HG03520 (cell line): ENCODE data around the gene NEO1.

Experiments
- ATAC-seq: cut with Tn5 transposase; IDR thresholded peaks from one replicate; pipeline ENCODE4 v1.9.1; 2021; ENCODE audit warnings: mild to moderate bottlenecking, moderate library complexity; ENCODE audit not compliant: unreplicated experiment

Gene NEO1, protein sequence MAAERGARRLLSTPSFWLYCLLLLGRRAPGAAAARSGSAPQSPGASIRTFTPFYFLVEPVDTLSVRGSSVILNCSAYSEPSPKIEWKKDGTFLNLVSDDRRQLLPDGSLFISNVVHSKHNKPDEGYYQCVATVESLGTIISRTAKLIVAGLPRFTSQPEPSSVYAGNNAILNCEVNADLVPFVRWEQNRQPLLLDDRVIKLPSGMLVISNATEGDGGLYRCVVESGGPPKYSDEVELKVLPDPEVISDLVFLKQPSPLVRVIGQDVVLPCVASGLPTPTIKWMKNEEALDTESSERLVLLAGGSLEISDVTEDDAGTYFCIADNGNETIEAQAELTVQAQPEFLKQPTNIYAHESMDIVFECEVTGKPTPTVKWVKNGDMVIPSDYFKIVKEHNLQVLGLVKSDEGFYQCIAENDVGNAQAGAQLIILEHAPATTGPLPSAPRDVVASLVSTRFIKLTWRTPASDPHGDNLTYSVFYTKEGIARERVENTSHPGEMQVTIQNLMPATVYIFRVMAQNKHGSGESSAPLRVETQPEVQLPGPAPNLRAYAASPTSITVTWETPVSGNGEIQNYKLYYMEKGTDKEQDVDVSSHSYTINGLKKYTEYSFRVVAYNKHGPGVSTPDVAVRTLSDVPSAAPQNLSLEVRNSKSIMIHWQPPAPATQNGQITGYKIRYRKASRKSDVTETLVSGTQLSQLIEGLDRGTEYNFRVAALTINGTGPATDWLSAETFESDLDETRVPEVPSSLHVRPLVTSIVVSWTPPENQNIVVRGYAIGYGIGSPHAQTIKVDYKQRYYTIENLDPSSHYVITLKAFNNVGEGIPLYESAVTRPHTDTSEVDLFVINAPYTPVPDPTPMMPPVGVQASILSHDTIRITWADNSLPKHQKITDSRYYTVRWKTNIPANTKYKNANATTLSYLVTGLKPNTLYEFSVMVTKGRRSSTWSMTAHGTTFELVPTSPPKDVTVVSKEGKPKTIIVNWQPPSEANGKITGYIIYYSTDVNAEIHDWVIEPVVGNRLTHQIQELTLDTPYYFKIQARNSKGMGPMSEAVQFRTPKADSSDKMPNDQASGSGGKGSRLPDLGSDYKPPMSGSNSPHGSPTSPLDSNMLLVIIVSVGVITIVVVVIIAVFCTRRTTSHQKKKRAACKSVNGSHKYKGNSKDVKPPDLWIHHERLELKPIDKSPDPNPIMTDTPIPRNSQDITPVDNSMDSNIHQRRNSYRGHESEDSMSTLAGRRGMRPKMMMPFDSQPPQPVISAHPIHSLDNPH (N-terminal part only)

GRCh38 chr15:73051807-73052652, at the start of gene NEO1:
Gene NEO1 (plus strand): TSS chr15:73052463. CDS start chr15:73052676, 213 bp downstream.
- ATAC-seq, result peak; percentile 52

- ATAC-seq, result no peak
Measured at GRCh38 chr15:73004462-73004861, 47.8 kb upstream of the NEO1 start.

GRCh38 chr15:73005032-73005431, 47.2 kb upstream of the NEO1 start:
- ATAC-seq, result no peak

DNA sequence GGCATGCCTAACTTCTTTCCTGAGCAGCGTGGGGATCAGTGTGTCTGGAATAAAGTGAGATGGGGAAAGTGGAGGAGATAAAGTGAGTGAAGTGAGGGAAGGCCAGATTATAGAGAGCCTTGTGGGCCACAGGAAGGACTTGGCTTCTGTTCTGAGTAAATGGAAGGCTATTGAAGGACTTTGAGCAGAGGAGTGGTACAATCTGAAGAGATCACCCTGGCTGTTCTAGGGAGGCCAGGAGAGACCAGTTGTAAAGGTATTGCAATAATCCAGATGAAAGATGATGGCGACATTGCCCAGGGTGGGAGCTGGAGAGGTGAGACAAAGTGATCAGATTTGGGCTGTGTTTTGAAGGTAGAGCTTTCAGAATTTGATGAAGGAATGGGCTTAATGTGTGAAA, 46.8 kb upstream of the NEO1 start:
- no peak for ATAC-seq

DNA sequence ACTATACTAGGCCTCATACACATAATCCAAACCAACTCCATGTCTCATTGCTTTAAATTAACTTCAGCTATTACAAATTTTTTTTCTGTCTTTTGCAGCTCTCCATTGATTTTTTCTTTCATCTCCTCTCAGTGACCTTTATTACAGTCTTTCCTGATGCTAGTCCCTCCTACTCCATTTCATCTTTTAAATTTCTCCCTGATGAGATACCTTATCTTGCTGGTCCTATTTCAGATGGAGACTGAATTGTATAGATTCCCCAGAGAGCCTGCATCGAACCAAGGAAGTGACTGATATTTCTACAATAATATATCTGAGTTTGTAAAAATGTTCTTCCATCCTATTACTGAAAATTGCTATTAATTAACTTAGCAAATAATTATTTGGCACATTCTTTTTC, 45.7 kb upstream of the NEO1 start:
- ATAC-seq, result no peak

DNA sequence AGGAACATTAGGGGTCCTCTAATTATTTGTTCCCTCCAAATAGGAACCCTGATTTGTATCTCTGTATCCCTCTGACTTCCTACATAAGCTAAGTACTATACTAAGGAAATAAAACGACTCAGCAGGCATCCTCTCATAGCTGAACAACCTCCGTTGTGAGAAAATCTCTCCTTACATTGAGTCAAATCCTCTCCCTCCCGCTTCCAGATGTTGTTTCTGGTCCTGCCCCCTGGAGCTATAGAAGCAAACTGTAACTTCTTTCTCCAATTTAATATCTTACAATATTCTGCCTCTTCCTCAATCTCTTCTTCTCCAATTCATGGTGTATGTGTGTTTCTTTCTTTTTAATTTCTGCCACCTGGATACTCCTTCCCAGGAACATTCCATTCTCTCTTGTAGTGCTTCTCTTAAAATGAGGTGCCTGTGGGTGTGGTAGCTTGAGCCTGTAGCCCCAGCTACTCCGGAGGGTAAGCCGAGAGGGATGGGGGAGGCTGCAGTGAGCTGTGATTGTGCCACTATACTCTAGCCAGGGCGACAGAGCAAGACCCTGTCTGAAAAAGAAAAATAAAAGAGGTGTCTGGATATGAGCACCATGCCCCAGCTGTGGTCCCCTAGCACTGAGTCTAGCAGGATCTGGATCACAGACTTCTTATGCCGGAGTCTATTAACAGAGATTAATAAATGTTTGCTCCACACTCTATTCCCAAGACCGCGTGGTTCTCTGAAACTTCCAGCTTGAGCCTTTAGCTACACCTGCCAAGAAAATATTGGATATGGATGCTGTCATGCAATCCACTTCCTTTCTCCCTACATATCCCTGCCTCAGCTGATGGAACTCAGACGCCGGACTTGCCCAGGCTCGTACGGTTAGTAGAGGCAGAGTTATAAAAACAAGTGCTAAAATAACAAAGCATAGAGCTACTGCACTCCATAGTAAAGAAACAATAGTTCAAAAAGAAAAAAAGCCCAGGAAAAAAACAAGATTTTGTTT, 42.9 kb upstream of the NEO1 start:
- ATAC-seq, result no peak

DNA sequence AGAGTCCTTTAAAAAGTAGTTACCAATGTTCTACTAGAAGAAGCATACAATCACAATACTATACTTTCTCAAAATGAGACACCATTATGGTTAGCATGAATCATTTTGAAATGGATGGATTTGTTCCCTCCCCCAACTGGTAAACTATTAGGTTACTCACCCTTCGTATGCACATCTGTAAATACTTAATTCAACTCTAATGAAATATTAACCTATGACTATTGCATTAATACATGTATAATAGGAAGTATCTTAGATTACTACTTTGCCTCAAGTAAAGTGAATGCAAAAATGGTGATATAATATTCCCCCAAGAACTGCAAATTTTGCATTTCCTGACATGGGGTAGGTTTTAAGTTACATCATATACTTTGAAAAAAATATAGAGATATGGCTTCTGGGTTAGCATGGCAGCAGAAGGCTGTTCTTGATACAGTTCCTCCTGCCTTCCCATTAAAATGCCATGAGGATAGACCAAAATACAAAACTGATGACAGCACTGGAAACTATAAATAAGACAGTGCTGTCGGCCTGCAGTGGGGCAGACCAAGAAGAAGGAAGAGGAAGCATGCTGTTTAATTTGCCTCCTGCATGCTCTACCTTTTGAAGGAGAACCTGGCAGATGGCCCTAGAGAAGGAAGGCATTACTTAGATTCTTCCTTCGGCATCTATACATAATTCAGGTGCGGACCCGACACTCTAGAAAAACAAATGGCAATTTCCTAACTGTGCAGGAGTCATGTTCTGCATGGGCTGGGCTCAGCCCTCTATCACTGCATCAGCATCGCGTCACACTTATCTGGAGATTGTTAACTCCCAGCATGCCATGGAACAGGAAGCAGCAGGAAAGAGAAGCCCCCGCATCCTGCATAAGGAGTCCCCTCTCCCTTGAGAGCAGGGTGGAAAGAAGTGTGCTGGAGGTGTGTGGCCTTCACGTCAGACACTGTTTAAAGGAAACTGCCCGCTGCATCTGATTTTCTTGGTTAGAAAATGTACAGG, 41.8 kb upstream of the NEO1 start:
- no peak for ATAC-seq

DNA sequence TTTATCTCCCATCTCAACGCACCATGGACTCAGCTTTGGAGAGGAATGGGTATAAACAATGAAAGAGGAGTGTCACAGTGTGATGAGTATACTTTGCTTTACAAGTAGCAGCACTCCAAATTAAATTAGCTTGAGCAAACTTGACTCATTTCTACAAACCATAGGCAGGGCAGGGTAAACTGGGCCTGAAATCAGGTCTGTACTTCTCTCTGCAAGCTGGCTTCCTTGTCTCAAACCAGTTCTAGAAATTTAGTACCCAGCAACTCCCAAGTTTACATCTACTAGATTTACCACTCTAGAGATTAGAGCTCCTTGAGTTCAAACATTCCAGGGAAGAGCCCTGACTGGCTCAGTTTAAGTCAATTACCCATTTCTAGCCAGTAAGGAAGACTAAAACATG, 37.4 kb upstream of the NEO1 start:
- ATAC-seq, result no peak

DNA sequence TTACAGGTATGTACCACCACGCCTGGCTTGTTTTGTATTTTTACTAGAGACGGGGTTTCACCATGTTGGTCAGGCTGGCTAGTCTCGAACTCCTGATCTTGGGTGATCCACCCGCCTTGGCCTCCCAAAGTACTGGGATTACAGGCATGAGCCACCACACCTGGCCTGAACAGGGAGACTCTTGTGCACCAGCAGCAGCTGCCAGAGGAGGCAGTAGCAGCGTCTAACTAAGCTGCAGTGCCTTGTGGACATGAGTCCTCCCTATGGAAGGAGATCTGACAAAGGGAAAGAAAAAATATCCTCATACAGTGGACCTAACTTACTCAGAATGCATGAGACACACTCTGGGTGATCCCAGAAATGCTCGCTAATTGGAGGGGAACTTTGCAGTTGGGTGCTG, 36.8 kb upstream of the NEO1 start:
- ATAC-seq, result no peak

- no peak for ATAC-seq
Measured at GRCh38 chr15:73017987-73018386, 34.3 kb upstream of the NEO1 start.

- ATAC-seq, result no peak
Measured at GRCh38 chr15:73019154-73019553, 33.1 kb upstream of the NEO1 start.

DNA sequence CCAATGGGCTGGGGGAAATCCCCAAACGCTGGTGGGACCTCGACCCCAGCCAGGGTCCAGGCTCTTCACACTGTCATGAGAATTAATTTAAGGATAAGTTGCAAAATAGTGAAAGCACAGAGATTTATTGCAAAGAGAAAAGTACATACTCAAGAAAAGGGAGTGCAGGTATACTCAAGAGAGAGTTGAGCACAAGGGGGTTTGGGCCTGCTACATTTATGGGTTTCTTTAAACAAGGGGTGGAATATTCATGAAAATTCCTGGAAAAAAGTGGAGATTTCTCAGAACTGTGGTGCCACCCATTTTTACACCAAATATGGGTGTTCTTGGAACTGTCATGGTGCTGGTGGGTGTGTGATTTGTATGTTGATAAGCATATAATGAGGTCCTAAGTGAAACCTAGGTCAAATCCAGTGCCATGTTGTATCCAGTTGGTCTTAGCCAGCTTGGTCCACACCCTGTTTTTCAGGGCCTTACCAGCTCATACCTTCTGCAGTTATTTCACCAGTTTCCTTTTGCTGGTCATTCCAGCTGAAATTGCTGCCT, 32.6 kb upstream of the NEO1 start:
- ATAC-seq, result no peak

DNA sequence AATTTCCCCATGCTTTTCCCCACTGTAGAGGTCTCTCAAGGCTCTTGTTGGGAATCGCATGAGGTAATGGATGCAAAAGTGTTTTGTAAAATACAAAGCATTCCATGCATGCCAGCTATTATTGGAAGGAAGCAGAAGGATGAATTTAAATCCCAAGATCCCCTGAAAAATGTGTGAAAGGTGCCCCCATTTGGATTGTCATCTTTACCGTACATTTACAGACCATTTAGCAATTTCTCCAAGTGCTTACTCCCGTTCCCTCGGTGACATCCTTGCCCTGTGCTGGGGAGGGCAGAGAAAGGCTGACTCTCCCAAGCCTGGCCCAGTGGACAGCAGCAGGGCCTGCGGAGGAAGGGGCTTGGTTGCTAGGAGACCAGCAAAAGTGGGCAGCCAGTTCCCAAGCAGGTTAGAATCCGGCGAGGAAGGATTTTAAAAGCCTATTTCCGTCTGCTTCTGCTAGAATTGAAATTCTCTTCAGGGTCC, 31.1 kb upstream of the NEO1 start:
- ATAC-seq, result no peak

DNA sequence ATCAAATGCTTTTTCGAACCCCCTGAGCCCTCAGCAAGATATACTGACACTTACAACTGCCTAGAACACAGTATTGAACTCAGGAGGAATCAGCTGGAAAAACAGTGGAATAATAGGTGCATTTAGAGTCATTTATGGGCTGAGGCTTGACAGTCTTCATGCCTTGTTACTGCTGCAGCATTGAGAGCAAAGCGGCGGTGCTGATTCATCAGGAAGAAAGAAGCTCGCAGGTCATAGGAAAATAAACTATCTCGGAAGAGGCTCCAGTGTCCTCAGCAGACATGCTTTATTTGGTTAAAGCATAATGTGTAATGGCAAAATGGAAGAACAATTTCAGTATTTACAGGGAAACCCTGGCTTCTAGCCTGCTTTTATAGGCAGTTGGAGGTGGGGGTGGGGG, 30.1 kb upstream of the NEO1 start:
- ATAC-seq, result no peak

DNA sequence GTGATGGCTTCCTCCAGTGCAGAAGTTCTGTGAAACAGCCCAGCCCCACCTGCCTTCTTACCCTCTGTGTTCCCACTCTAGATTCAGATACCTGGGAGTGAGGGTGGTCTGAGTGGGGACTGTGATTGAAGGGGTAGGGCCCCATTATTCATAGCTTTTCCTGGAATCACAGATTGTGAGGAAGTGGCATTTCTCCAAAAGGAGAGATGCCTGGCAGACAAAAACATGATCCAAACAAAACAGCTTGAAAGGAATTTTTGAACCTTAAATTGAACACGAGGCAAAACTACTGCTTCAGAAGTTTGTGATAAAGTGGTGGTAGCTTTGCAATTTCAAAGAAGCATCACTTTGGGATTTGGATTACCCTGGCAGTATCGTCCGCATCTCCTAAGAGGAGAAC, 29.2 kb upstream of the NEO1 start:
- no peak for ATAC-seq

DNA sequence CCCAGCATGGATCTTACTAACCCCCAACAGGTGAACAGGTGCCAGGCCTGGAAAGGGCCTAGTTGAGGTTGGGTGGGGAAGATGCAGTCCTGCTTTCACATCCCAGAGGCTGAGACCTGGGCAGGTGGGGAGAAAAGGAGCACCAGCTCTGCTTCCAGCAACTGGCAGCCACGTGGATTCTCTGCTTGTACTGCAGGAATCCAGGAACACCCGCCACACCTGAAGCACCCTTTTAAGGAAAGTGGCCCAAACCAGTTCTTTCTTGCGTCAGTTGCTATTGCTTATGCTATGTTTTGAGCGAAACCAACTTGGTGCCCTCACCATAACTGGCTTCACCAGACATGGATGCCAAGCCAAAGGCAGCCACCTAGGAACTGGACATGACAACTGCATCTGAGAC, 28.1 kb upstream of the NEO1 start:
- no peak for ATAC-seq

GRCh38 chr15:73026511-73027054, 25.7 kb upstream of the NEO1 start:
- ATAC-seq, result no peak
